ENCODE data around the gene ZFP90.

DNA sequence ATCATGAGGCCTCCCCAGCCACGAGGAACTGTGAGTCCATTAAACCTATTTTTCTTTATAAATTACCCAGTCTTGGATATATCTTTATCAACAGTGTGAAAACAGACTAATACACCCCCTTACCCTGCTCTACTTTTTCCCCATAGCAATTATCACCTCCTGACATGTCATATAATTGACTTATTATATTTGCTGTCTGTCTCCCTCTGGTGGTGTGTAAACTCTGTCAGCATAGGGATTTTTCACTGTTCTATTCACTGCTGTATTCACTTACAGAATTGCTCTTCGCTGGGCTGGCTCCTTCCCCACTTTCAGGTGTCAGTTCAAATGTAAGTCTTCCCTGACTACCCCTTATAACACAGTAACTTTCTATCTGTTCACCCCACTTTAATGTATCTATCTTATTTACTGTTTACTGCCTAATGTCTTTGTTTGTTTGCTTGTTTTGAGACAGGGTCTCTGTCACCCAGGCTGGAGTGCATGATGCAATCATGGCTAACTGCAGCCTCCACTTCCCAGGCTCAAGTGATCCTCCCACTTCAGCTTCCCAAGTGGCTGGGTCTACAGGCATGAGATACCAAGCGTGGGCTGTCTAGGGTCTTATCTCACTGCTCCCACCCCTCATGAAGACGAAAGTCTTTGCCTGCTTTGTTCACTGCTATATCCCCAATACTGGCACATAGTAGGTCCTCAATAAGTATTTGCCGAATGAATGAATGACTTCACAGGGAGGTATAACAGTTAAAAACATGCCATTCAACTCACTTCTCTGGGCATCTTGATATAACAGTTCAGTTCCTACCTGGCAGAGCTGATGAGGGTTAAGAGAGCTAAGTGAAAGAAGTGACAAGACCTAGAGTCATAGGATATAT lies 53.6 kb downstream of the ZFP90 start:
- TF ChIP-seq CTCF (conservative IDR thresholded peaks at IDR 0.05) (peak; percentile 48), ZFX (IDR thresholded peaks at IDR 0.05) (no peak)
